Pulmonary artery endothelial cell (primary cell): ENCODE results near the gene GRAMD1B. TPM values are rescaled to one million over a fixed set of nuclear protein-coding genes. Genes with fewer than 3 reads are reported as not detected.
A peak's percentile ranks its signal among the peaks of the same experiment; 100 is the strongest.

Experiments
- DNase-seq: peaks from one replicate; pipeline ENCODE4 v3.0.0-alpha.2; 2011; ENCODE audit warnings: low read depth, low spot score
- total RNA-seq: library from RNA; depleted of rRNA; stranded (reverse); fragments of >200 nt; gene quantifications from 2 replicates; pipeline ENCODE4 v1.2.3, GENCODE V29; 2014

The GRAMD1B gene
- total RNA-seq, 1 donor from 2014 or later = 2.8 TPM

- no peak for DNase-seq
Observed at GRCh38 chr11:123586568-123586967, 156.5 kb downstream of the GRAMD1B start.

GRCh38 chr11:123587044-123587443, 157.0 kb downstream of the GRAMD1B start:
- DNase-seq = no peak

- no peak for DNase-seq
Observed at GRCh38 chr11:123587559-123587958, 157.5 kb downstream of the GRAMD1B start.

GRCh38 chr11:123588117-123588863, 158.2 kb downstream of the GRAMD1B start:
- DNase-seq = no peak

GRCh38 chr11:123588864-123589262, 158.8 kb downstream of the GRAMD1B start:
- no peak for DNase-seq

GRCh38 chr11:123590296-123590912, 160.3 kb downstream of the GRAMD1B start:
- peak; percentile 73 for DNase-seq

- no peak for DNase-seq
Observed at GRCh38 chr11:123593570-123593969, 163.5 kb downstream of the GRAMD1B start.

- no peak for DNase-seq
Observed at GRCh38 chr11:123594188-123594901, 164.3 kb downstream of the GRAMD1B start.

- DNase-seq = no peak
Observed at GRCh38 chr11:123594921-123595320, 164.9 kb downstream of the GRAMD1B start.

- no peak for DNase-seq
Observed at GRCh38 chr11:123597859-123598258, 167.8 kb downstream of the GRAMD1B start.

GRCh38 chr11:123601136-123601535, 171.1 kb downstream of the GRAMD1B start:
- no peak for DNase-seq

GRCh38 chr11:123601743-123602142, 171.7 kb downstream of the GRAMD1B start:
- DNase-seq = no peak

- DNase-seq = no peak
Observed at GRCh38 chr11:123603666-123604065, 173.6 kb downstream of the GRAMD1B start.

GRCh38 chr11:123607781-123608180, 177.7 kb downstream of the GRAMD1B start:
- no peak for DNase-seq

- DNase-seq = no peak
Observed at GRCh38 chr11:123608371-123608770, 178.3 kb downstream of the GRAMD1B start.

GRCh38 chr11:123608945-123609344, 178.9 kb downstream of the GRAMD1B start:
- no peak for DNase-seq

GRCh38 chr11:123611698-123612097, 181.6 kb downstream of the GRAMD1B start:
- no peak for DNase-seq

- no peak for DNase-seq
Observed at GRCh38 chr11:123616505-123617198, 186.6 kb downstream of the GRAMD1B start.

- no peak for DNase-seq
Observed at GRCh38 chr11:123622576-123622975, 192.5 kb downstream of the GRAMD1B start.

GRCh38 chr11:123624974-123625373, 194.9 kb downstream of the GRAMD1B start:
- no peak for DNase-seq

- peak; percentile 65 for DNase-seq
Observed at GRCh38 chr11:123628936-123629683, 199.0 kb downstream of the GRAMD1B start.
